GM12801 (cell line): Measurements from ENCODE around the gene IPO11.

ENCODE experiments used
- TF ChIP-seq, protein P1 (sequence below): IDR thresholded peaks from one replicate; pipeline ENCODE4 v1.5.1; 2011; ENCODE audit warnings: control low read depth; ENCODE audit not compliant: insufficient read length; ENCODE audit errors: extremely low read depth

Gene IPO11

DNA sequence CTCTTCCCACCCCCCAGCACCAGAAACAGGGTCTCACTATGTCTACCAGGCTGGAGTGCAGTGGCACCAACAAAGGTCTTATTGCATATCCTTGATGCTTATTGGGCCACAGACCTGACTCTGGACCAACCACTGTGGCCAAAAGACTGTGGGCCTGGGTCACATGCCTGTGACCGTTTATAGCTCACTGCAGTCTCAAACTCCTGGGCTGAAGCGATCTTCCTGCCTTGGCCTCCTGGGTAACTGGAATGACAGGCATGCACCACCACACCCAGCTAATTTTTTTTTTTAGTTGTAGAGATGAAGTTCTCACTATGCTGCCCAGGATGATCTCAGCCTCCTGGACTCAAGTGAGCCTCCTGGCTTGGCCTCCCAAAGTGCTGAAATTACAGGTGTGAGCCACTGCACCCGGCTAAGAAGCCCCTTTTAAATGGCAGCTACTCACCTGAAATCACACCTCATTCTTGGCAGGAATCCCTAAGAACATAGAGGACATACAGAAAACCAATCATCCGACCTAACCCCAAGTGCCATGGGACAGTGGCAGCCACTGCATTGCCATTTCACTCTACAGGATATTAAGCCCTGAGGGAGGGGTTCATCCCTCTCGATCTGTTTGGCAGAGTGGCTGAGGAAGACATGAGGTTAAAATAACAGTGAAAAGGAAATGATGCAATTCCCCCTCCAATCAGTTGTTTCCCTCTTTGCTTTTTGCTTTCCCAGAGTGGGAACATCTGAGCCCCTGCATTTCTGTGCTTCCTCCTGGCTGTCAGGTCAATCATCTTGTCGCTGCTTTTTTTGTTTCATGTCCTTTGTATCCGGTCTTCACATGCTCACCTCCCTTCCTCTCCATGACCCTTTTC, 240.7 kb downstream of the IPO11 start:
- TF ChIP-seq, protein P1, sequence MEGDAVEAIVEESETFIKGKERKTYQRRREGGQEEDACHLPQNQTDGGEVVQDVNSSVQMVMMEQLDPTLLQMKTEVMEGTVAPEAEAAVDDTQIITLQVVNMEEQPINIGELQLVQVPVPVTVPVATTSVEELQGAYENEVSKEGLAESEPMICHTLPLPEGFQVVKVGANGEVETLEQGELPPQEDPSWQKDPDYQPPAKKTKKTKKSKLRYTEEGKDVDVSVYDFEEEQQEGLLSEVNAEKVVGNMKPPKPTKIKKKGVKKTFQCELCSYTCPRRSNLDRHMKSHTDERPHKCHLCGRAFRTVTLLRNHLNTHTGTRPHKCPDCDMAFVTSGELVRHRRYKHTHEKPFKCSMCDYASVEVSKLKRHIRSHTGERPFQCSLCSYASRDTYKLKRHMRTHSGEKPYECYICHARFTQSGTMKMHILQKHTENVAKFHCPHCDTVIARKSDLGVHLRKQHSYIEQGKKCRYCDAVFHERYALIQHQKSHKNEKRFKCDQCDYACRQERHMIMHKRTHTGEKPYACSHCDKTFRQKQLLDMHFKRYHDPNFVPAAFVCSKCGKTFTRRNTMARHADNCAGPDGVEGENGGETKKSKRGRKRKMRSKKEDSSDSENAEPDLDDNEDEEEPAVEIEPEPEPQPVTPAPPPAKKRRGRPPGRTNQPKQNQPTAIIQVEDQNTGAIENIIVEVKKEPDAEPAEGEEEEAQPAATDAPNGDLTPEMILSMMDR, result no peak

DNA sequence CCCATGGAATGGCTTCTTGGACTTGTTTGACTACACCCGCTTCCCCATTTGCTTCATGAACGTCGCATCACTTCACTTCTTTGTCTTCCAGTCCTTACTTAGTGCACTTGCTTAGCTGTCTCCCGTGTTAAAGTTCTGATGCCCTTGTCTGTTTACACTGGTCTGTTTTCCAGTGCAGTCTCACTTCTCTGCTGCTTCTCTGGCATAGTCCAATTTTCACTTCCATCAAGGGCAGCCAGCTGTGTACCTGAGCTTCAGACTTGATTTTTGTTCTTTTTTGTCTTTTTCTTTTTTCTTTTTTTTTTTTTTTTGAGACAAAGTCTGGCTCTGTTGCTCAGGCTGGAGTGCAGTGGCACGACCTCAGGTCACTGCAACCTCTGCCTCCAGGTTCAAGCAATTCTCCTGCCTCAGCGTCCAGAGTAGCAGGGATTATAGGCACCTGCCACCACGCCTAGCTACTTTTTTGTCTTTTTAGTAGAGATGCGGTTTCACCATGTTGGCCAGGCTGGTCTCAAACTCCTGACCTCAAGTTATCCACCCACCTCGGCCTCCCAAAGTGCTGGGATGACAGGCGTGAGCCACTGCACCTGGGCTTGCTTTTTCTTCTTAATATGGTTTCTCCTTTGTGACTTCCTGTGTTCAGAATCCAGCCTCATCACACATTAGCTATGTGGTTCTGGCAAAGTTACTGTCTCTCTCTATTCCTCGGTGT, 241.5 kb downstream of the IPO11 start:
- TF ChIP-seq, protein P1, result no peak

- TF ChIP-seq, protein P1, result no peak
Observed at GRCh38 chr5:62661126-62661525, 248.6 kb downstream of the IPO11 start.

DNA sequence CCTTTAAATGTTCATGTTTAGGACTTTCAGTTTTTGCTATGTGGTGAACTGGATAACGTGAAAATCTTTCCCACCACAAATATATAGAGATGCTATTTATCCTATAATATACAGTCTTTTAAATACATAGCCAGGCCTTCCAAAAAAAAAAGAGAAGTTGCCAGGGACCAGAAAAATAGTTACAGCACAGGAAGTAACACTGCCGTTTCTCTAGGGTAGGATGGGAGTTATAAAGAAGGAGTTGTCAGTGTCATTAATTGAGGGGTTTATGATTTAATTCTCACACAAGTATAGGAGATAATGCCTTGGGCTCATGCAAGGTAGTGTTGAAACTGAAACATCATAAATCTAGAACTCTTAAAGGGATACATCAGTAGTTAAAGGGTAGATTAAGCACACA, 250.0 kb downstream of the IPO11 start:
- TF ChIP-seq, protein P1, result no peak

GRCh38 chr5:62671479-62671878, 258.9 kb downstream of the IPO11 start:
- TF ChIP-seq, protein P1, result no peak
